Lower lobe of right lung (tissue), 2 donors: ENCODE results near the gene CELSR3. TPM values are rescaled to one million over a fixed set of nuclear protein-coding genes. Genes with fewer than 3 reads are reported as not detected.

Experiments
- ATAC-seq, 2 donors: fragments of 200-7000 bp; cut with Tn5 transposase; one replicate each; pipeline ENCODE4 v1.9.1; 2020 to 2022; ENCODE audit warnings: mild to moderate bottlenecking in 2 of 2, moderate library complexity in 2 of 2
- DNase-seq: peaks from one replicate; pipeline ENCODE4 v3.0.0-alpha.2; 2020
- H3K27ac ChIP-seq: fragments of 200-600 bp; one replicate; pipeline ENCODE4 v1.8.0; 2022
- H3K27me3 ChIP-seq: fragments of 200-600 bp; one replicate; pipeline ENCODE4 v1.8.0; 2022; ENCODE audit warnings: low read depth
- H3K36me3 ChIP-seq: fragments of 200-600 bp; one replicate; pipeline ENCODE4 v1.8.0; 2022; ENCODE audit warnings: mild to moderate bottlenecking
- H3K4me1 ChIP-seq: fragments of 200-600 bp; one replicate; pipeline ENCODE4 v1.8.0; 2022
- H3K4me3 ChIP-seq: fragments of 200-600 bp; one replicate; pipeline ENCODE4 v1.8.0; 2022; ENCODE audit warnings: mild to moderate bottlenecking
- H3K9me3 ChIP-seq: fragments of 200-600 bp; one replicate; pipeline ENCODE4 v1.8.0; 2022
- CTCF ChIP-seq: fragments of 200-600 bp; IDR thresholded peaks from one replicate; pipeline ENCODE4 v1.8.0; 2022; ENCODE audit warnings: antibody characterized with exemption, mild to moderate bottlenecking
- intact Hi-C: fragments of 100-400 bp; cut with DNase I; formaldehyde crosslinking; loops from one replicate; pipeline ENCODE4 v1.11.0; 2022
- total RNA-seq: library from RNA; stranded (reverse); fragmentation: NEBNext Ultra II Directional; extraction: Animal tissue kit (Norgen Biotek cat#: 25700); gene quantifications from one replicate; pipeline ENCODE4 v1.2.1, GENCODE V29; 2021
- donor health status: DM: no; HTN: yes; CAD: no; lungs with severe emphysema.

The CELSR3 gene
- total RNA-seq, 1 donor from 2014 or later, result 1.0 TPM

- intact Hi-C loops, result no loop called here
- no peak for DNase-seq
- no peaks in the 10 kb centered on the region for H3K9me3 ChIP-seq
These were observed 10.9 kb downstream of the CELSR3 start for GRCh38 chr3:48651771-48652170.

GRCh38 chr3:48650723-48651122 is 12.0 kb downstream of the CELSR3 start:
- intact Hi-C loops, result no loop called here
- Histone ChIP-seq H3K4me1 (no peaks in the 10 kb centered on the region), H3K9me3 (no peaks in the 10 kb centered on the region), H3K27ac (no peak overlapping the region), H3K27me3 (no peaks in the 10 kb centered on the region), H3K4me3 (no peak overlapping the region), H3K36me3 (no peaks in the 10 kb centered on the region)
- DNase-seq (no peak), ATAC-seq (no peak)
- TF ChIP-seq CTCF, result no peak

More at GRCh38 chr3:48651771-48652170, 10.9 kb downstream of the CELSR3 start:
- Histone ChIP-seq H3K27me3 (no peaks in the 10 kb centered on the region), H3K36me3 (no peaks in the 10 kb centered on the region), H3K4me3 (no peak overlapping the region), H3K27ac (no peak overlapping the region), H3K4me1 (peaks cover 5% of the 10 kb centered on the region)
- ATAC-seq, result no peak
- no peak for TF ChIP-seq CTCF

- Histone ChIP-seq H3K9me3 (no peaks in the 10 kb centered on the region), H3K27me3 (no peaks in the 10 kb centered on the region), H3K4me1 (no peaks in the 10 kb centered on the region), H3K27ac (no peak overlapping the region), H3K36me3 (no peaks in the 10 kb centered on the region), H3K4me3 (no peak overlapping the region)
- ATAC-seq, result no peak
- no peak for TF ChIP-seq CTCF
- intact Hi-C loops, result no loop called here
- no peak for DNase-seq
These were observed 14.4 kb downstream of the CELSR3 start for GRCh38 chr3:48648188-48648850.

- Histone ChIP-seq H3K9me3 (no peaks in the 10 kb centered on the region), H3K36me3 (no peaks in the 10 kb centered on the region), H3K27me3 (no peaks in the 10 kb centered on the region), H3K27ac (no peak overlapping the region), H3K4me3 (no peak overlapping the region), H3K4me1 (no peaks in the 10 kb centered on the region)
- ATAC-seq (no peak), DNase-seq (no peak)
- intact Hi-C loops, result no loop called here
- TF ChIP-seq CTCF, result no peak
These were observed 15.0 kb downstream of the CELSR3 start for GRCh38 chr3:48647714-48648113.

- intact Hi-C loops, result no loop called here
- Histone ChIP-seq H3K27me3 (no peaks in the 10 kb centered on the region), H3K9me3 (no peaks in the 10 kb centered on the region), H3K4me1 (no peaks in the 10 kb centered on the region), H3K36me3 (no peaks in the 10 kb centered on the region), H3K4me3 (no peak overlapping the region), H3K27ac (no peak overlapping the region)
- TF ChIP-seq CTCF, result no peak
- ATAC-seq (no peak), DNase-seq (no peak)
These were observed 17.6 kb downstream of the CELSR3 start for GRCh38 chr3:48644898-48645760.
